HCT116 (cell line): ENCODE results near the gene BRAT1. TPM values are rescaled to one million over a fixed set of nuclear protein-coding genes. Genes with fewer than 3 reads are reported as not detected.

Experiments
- ATAC-seq: fragments of 200-7000 bp; cut with Tn5 transposase; 2 replicates; pipeline ENCODE4 v1.9.1; 2020; ENCODE audit warnings: mild to moderate bottlenecking, moderate library complexity
- BruUV-seq: library from RNA; stranded (reverse); fragments of 400-500 nt; replicated peaks from 2 replicates; lab custom pipeline; 2021; lab: Mats Ljungman, UMichigan
- CTCF ChIA-PET: fragments of 300-600 bp; sonication (Branson Sonifier 250); formaldehyde crosslinking; loops from one replicate; lab custom pipeline; 2021; ENCODE audit warnings: antibody characterized with exemption; lab: Charles Lee
- POLR2A ChIA-PET: fragments of 300-600, 350-600 bp; sonication (Branson Sonifier 250); formaldehyde crosslinking; loops from one replicate; lab custom pipeline; 2021; ENCODE audit warnings: antibody characterized with exemption; lab: Charles Lee
- RAD21 ChIA-PET, 2 experiments: fragments of 300-600 bp; sonication (Branson Sonifier 250); formaldehyde crosslinking; loops; one replicate each; lab custom pipeline; 2023; ENCODE audit warnings: low total read pairs in 2 of 2; ENCODE audit not compliant: uncharacterized antibody in 2 of 2, unreplicated experiment in 2 of 2, low non-redundant PET in 1 of 2; lab: Charles Lee
- DNase-seq: peaks from one replicate; pipeline ENCODE4 v3.0.0-alpha.2; 2010; ENCODE audit warnings: low read depth, low spot score
- H2AFZ ChIP-seq: fragments of 200-600 bp; shearing (Covaris generic), sonication (generic); 2 replicates; pipeline ENCODE4 v1.6.1; 2017; ENCODE audit warnings: low read depth, mixed run types, mixed read lengths, antibody characterized with exemption, low read length; ENCODE audit not compliant: poor library complexity, severe bottlenecking
- H3K27ac ChIP-seq: 2 replicates; pipeline ENCODE4 v1.5.1; 2012; ENCODE audit warnings: low read depth, low read length
- H3K27me3 ChIP-seq: fragments of 200-600 bp; sonication (generic); 2 replicates; pipeline ENCODE4 v1.6.1; 2016; ENCODE audit warnings: mixed run types, low read length, mixed read lengths; ENCODE audit not compliant: insufficient read depth
- H3K36me3 ChIP-seq, 2 experiments: fragments of 200-500 bp in 1 of 2; fragments of 200-600 bp in 1 of 2; sonication (Bioruptor generic) in 1 of 2; sonication (generic) in 1 of 2; 2 replicates each; pipeline versions ENCODE4 v1.5.1 to v1.6.1; 2014 to 2016; ENCODE audit warnings: low read length in 2 of 2, inconsistent platforms in 1 of 2, mixed read lengths in 1 of 2, mixed run types in 1 of 2; ENCODE audit not compliant: insufficient read depth in 2 of 2, control insufficient read depth in 1 of 2
- H3K4me1 ChIP-seq, 2 experiments: fragments of 200-600 bp in 1 of 2; sonication (generic) in 1 of 2; 2 replicates each; pipeline versions ENCODE4 v1.5.1 to v1.6.1; 2012 to 2017; ENCODE audit warnings: low read length in 2 of 2, inconsistent platforms in 1 of 2, mild to moderate bottlenecking in 1 of 2, mixed read lengths in 1 of 2, mixed run types in 1 of 2, moderate library complexity in 1 of 2; ENCODE audit not compliant: insufficient read depth in 2 of 2, control insufficient read depth in 1 of 2
- H3K4me2 ChIP-seq: fragments of 200-600 bp; sonication (generic); 2 replicates; pipeline ENCODE4 v1.6.1; 2017; ENCODE audit warnings: mixed run types, low read length, mixed read lengths
- H3K4me3 ChIP-seq, 2 experiments: fragments of 200-600 bp in 1 of 2; sonication (generic) in 1 of 2; replicated peaks in 1 of 2; 2 replicates each; pipeline ENCODE4 v1.5.1; 2011 to 2016; ENCODE audit warnings: low read length in 2 of 2, control low read depth in 1 of 2, low read depth in 1 of 2, mild to moderate bottlenecking in 1 of 2, mixed read lengths in 1 of 2, mixed run types in 1 of 2
- H3K79me2 ChIP-seq: fragments of 200-600 bp; sonication (generic); 2 replicates; pipeline ENCODE4 v1.6.1; 2017; ENCODE audit warnings: mild to moderate bottlenecking, mixed run types, low read length, moderate library complexity, mixed read lengths; ENCODE audit not compliant: insufficient read depth
- H3K9ac ChIP-seq: fragments of 200-600 bp; sonication (generic); 2 replicates; pipeline ENCODE4 v1.6.1; 2016; ENCODE audit warnings: low read length, mixed read lengths
- H3K9me2 ChIP-seq: fragments of 200-600 bp; sonication (generic), shearing (Covaris generic); 2 replicates; pipeline ENCODE4 v1.6.1; 2017; ENCODE audit warnings: mixed run types, mild to moderate bottlenecking, moderate library complexity; ENCODE audit not compliant: insufficient read depth
- H3K9me3 ChIP-seq, 2 experiments: fragments of 200-500 bp in 1 of 2; fragments of 200-600 bp in 1 of 2; sonication (Bioruptor generic) in 1 of 2; sonication (generic) in 1 of 2; 2 replicates each; pipeline ENCODE4 v1.6.1; 2014 to 2017; ENCODE audit warnings: low read length in 2 of 2, mixed read lengths in 2 of 2, inconsistent platforms in 1 of 2, low read depth in 1 of 2, mild to moderate bottlenecking in 1 of 2, mixed run types in 1 of 2, moderate library complexity in 1 of 2; ENCODE audit not compliant: control insufficient read depth in 1 of 2, insufficient read depth in 1 of 2
- H4K20me1 ChIP-seq: fragments of 200-600 bp; sonication (generic), shearing (Covaris generic); 2 replicates; pipeline ENCODE4 v1.6.1; 2017; ENCODE audit warnings: mixed run types, mild to moderate bottlenecking, moderate library complexity; ENCODE audit not compliant: insufficient read depth
- CBX3 ChIP-seq: IDR thresholded peaks from 2 replicates; pipeline ENCODE4 v1.6.1; 2012; ENCODE audit warnings: low read depth
- CEBPB ChIP-seq: IDR thresholded peaks from 2 replicates; pipeline ENCODE4 v1.6.1; 2012; ENCODE audit warnings: low read depth
- CTCF ChIP-seq, 3 experiments: fragments of 200-600 bp in 1 of 3; sonication (generic) in 1 of 3; IDR thresholded peaks in 2 of 3; conservative IDR thresholded peaks in 1 of 3; 2 replicates each; pipeline ENCODE4 v1.5.1; 2012 to 2017; ENCODE audit warnings: low read depth in 2 of 3, low read length in 2 of 3, antibody characterized with exemption in 1 of 3, borderline replicate concordance in 1 of 3, control low read depth in 1 of 3, mild to moderate bottlenecking in 1 of 3, mixed read lengths in 1 of 3, mixed run types in 1 of 3, moderate library complexity in 1 of 3; ENCODE audit not compliant: insufficient read depth in 1 of 3
- EZH2 ChIP-seq: fragments of 200-600 bp; sonication (generic); IDR thresholded peaks from 2 replicates; pipeline ENCODE4 v1.6.1; 2017; ENCODE audit warnings: antibody characterized with exemption, mixed run types
- EZH2phosphoT487 ChIP-seq: fragments of 200-600 bp; IDR thresholded peaks from 2 replicates; pipeline ENCODE4 v1.6.1; 2018; ENCODE audit warnings: antibody characterized with exemption, borderline replicate concordance
- JUND ChIP-seq: IDR thresholded peaks from 2 replicates; pipeline ENCODE4 v1.6.1; 2012
- MAX ChIP-seq: IDR thresholded peaks from 2 replicates; pipeline ENCODE4 v1.6.1; 2012
- RAD21 ChIP-seq: IDR thresholded peaks from 2 replicates; pipeline ENCODE4 v1.6.1; 2012; ENCODE audit warnings: low read depth, mild to moderate bottlenecking
- SIN3A ChIP-seq: IDR thresholded peaks from 2 replicates; pipeline ENCODE4 v1.6.1; 2012; ENCODE audit warnings: low read depth
- TCF7L2 ChIP-seq: IDR thresholded peaks from 2 replicates; pipeline ENCODE4 v1.7.0; 2011; ENCODE audit warnings: borderline replicate concordance, inconsistent platforms; ENCODE audit not compliant: insufficient read depth, insufficient read length; ENCODE audit errors: extremely low read depth
- YY1 ChIP-seq: IDR thresholded peaks from 2 replicates; pipeline ENCODE4 v1.6.1; 2011; ENCODE audit warnings: low read length, low read depth, moderate library complexity, mild to moderate bottlenecking; ENCODE audit not compliant: insufficient replicate concordance; ENCODE audit errors: extremely low read depth
- ZFX ChIP-seq: fragments of 450-650 bp; IDR thresholded peaks from 2 replicates; pipeline ENCODE4 v1.6.1; 2017
- intact Hi-C: fragments of 100-400 bp; cut with micrococcal nuclease; formaldehyde crosslinking; loops from 2 replicates; pipeline ENCODE4 v1.10.0; 2022
- total RNA-seq: library from RNA; stranded (reverse); gene quantifications from one replicate; pipeline ENCODE4 v1.2.1, GENCODE V29; 2021; ENCODE audit not compliant: unreplicated experiment
- TF ChIP-seq, protein P1 (sequence below): IDR thresholded peaks from 2 replicates; pipeline ENCODE4 v1.6.1; 2012
- TF ChIP-seq, protein P2 (sequence below): IDR thresholded peaks from 2 replicates; pipeline ENCODE4 v1.6.1; 2012; ENCODE audit warnings: low read depth

The BRAT1 gene
- total RNA-seq, 1 experiment from 2014 or later = 47.6 TPM

DNA sequence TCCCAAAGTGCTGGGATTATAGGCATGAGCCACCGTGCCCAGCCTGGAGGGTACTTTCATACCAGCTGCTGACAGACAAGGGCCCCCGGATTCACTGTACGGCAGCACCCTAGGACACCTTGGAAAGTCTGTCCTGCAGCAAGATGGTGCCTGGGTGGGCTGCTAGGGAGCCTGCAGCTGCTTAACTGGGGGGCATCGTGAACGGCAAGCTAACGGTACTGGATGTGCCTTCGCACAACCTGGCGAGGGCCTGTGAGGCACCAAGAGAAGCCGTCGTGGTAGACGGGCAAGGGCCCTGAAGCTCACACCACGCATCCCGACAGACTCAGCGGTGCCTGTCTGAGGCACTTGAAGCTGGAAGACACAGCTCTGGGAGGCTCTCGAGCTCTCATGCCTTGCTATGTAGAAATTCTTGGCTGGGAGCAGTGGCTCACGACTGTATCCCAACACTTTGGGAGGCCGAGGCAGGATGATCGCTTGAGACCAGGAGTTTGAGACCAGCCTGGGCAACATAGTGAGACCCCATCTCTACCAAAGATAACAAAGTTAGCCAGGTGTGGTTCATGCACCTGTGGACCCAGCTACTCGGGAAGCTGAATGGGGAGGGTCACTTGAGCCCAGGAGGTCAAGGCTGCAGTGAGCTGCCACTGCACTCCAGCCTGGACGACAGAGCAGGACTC, 9.4 kb downstream of the BRAT1 start (continued):
- TF ChIP-seq, protein P1, sequence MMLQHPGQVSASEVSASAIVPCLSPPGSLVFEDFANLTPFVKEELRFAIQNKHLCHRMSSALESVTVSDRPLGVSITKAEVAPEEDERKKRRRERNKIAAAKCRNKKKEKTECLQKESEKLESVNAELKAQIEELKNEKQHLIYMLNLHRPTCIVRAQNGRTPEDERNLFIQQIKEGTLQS = no peak
- no peak for TF ChIP-seq RAD21
- no peak for TF ChIP-seq TCF7L2
- TF ChIP-seq MAX = no peak
- no peak for TF ChIP-seq CBX3
- TF ChIP-seq CTCF (IDR thresholded peaks at IDR 0.05 in 2 of 3, conservative IDR thresholded peaks at IDR 0.05 in 1 of 3; ENCODE audit: borderline replicate concordance in 1 of 3, insufficient read depth in 1 of 3, low read depth in 2 of 3, low read length in 2 of 3) = no peak

DNA sequence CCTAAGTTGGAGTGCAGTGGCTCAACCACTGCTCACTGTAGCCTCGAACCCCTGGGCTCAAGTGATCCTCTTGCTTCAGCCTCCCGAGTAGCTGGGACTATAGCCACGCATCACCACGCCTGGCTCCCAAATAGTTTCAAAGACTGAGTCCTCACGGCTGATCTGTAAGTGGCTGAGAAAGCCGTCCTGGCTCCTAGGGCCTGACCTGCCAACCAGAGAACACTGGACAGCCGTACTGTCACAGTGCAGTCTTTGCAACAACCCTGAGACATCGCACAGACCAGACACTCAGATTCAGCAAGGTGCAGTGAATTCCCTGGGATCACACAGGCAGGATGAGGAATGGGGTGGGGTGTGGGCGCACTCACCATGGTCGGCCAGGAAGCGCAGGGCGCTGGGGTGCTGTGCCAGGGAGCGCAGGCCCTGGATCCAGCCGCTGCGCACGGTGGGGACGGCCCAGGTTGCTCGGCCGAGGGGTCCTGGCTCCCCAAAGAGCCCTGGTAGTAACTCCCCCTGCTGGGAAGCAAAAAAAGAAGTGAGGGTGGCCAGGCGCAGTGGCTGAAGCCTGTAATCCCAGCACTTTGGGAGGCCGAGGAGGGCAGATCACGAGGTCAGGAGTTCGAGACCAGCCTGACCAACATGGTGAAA, 10.7 kb downstream of the BRAT1 start:
- Histone ChIP-seq H3K27ac (no peak overlapping the region), H3K9me2 (no peaks in the 10 kb centered on the region), H3K27me3 (no peaks in the 10 kb centered on the region), H3K9me3 (no peaks in the 10 kb centered on the region), H3K4me2 (no peak overlapping the region), H3K9ac (no peak overlapping the region), H3K4me3 (no peak overlapping the region), H4K20me1 (no peaks in the 10 kb centered on the region), H3K36me3 (peaks cover 31 to 33% of the 10 kb centered on the region in 2 experiments), H3K4me1 (no peaks in the 10 kb centered on the region), H2AFZ (no peak overlapping the region), H3K79me2 (no peaks in the 10 kb centered on the region)
- POLR2A ChIA-PET = no interaction called here
- intact Hi-C loops = no loop called here
- no peak for ATAC-seq
- no peak for DNase-seq
- CTCF ChIA-PET = no interaction called here
- TF ChIP-seq TCF7L2 (no peak), EZH2 (no peak), SIN3A (no peak), EZH2phosphoT487 (no peak), CEBPB (no peak), JUND (no peak), YY1 (no peak), ZFX (no peak)
- TF ChIP-seq, protein P1 = no peak
- TF ChIP-seq, protein P2, sequence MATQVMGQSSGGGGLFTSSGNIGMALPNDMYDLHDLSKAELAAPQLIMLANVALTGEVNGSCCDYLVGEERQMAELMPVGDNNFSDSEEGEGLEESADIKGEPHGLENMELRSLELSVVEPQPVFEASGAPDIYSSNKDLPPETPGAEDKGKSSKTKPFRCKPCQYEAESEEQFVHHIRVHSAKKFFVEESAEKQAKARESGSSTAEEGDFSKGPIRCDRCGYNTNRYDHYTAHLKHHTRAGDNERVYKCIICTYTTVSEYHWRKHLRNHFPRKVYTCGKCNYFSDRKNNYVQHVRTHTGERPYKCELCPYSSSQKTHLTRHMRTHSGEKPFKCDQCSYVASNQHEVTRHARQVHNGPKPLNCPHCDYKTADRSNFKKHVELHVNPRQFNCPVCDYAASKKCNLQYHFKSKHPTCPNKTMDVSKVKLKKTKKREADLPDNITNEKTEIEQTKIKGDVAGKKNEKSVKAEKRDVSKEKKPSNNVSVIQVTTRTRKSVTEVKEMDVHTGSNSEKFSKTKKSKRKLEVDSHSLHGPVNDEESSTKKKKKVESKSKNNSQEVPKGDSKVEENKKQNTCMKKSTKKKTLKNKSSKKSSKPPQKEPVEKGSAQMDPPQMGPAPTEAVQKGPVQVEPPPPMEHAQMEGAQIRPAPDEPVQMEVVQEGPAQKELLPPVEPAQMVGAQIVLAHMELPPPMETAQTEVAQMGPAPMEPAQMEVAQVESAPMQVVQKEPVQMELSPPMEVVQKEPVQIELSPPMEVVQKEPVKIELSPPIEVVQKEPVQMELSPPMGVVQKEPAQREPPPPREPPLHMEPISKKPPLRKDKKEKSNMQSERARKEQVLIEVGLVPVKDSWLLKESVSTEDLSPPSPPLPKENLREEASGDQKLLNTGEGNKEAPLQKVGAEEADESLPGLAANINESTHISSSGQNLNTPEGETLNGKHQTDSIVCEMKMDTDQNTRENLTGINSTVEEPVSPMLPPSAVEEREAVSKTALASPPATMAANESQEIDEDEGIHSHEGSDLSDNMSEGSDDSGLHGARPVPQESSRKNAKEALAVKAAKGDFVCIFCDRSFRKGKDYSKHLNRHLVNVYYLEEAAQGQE = no peak
- RAD21 ChIA-PET = no interaction called here
- BruUV-seq = no TSS peak
